ENCODE results near the gene CIDEB. TPM values are rescaled to one million over a fixed set of nuclear protein-coding genes. Genes with fewer than 3 reads are reported as not detected.

The CIDEB gene
- total RNA-seq, 1 donor from 2014 or later: 18.8 TPM

GRCh38 chr14:24271834-24272263 is 35.9 kb downstream of the CIDEB start:
- Histone ChIP-seq H3K4me3 (peak overlapping the region; percentile 95), H3K27ac (peak overlapping the region; percentile 100), H3K9me3 (no peaks in the 10 kb centered on the region), H3K4me1 (peaks cover 37% of the 10 kb centered on the region), H3K27me3 (no peaks in the 10 kb centered on the region), H3K36me3 (peaks cover 21% of the 10 kb centered on the region)
- ATAC-seq: no peak
- intact Hi-C loops (cut with DNase I): no loop called here
- no peak for TF ChIP-seq CTCF (IDR thresholded peaks at IDR 0.05)
- no peak for DNase-seq

GRCh38 chr14:24271134-24271833 is 36.5 kb downstream of the CIDEB start, which contains the start of gene RABGGTA:
Gene RABGGTA, minus strand, starts transcription at chr14:24271597. Its CDS starts 482 bp downstream, at chr14:24271115.
- peak within 1 kb of the TSS; percentile 95 for H3K4me3 ChIP-seq
- H3K27ac ChIP-seq: peak within 1 kb of the TSS; percentile 100
- intact Hi-C loops (cut with DNase I): no loop called here
- peaks cover 37% of the 10 kb centered on the region for H3K4me1 ChIP-seq
- DNase-seq (peak; percentile 96), ATAC-seq (peak; percentile 92)
- TF ChIP-seq CTCF (IDR thresholded peaks at IDR 0.05): peak; percentile 69
- H3K9me3 ChIP-seq: no peaks in the 10 kb centered on the region
- H3K36me3 ChIP-seq: peaks cover 27% of the 10 kb centered on the region
- H3K27me3 ChIP-seq: no peaks in the 10 kb centered on the region

- no peak for TF ChIP-seq CTCF (IDR thresholded peaks at IDR 0.05)
- Histone ChIP-seq H3K36me3 (peaks cover 32% of the 10 kb centered on the region), H3K4me1 (peaks cover 37% of the 10 kb centered on the region), H3K27ac (peak overlapping the region; percentile 100), H3K4me3 (peak overlapping the region; percentile 95), H3K9me3 (no peaks in the 10 kb centered on the region), H3K27me3 (no peaks in the 10 kb centered on the region)
- DNase-seq: no peak
- no peak for ATAC-seq
- intact Hi-C loops (cut with DNase I): no loop called here
Measured at GRCh38 chr14:24270537-24271133, 37.1 kb downstream of the CIDEB start.

GRCh38 chr14:24269910-24270536 is 37.8 kb downstream of the CIDEB start:
- no peak overlapping the region for H3K4me3 ChIP-seq
- ATAC-seq (no peak), DNase-seq (no peak)
- no peaks in the 10 kb centered on the region for H3K9me3 ChIP-seq
- peaks cover 38% of the 10 kb centered on the region for H3K36me3 ChIP-seq
- intact Hi-C loops (cut with DNase I): no loop called here
- TF ChIP-seq CTCF (IDR thresholded peaks at IDR 0.05): no peak
- H3K4me1 ChIP-seq: peaks cover 32% of the 10 kb centered on the region
- H3K27ac ChIP-seq: no peak overlapping the region
- H3K27me3 ChIP-seq: no peaks in the 10 kb centered on the region

GRCh38 chr14:24269368-24269767 is 38.4 kb downstream of the CIDEB start:
- intact Hi-C loops (cut with DNase I): no loop called here
- no peak overlapping the region for H3K4me3 ChIP-seq
- H3K27me3 ChIP-seq: no peaks in the 10 kb centered on the region
- ATAC-seq (no peak), DNase-seq (no peak)
- peaks cover 28% of the 10 kb centered on the region for H3K4me1 ChIP-seq
- H3K9me3 ChIP-seq: no peaks in the 10 kb centered on the region
- H3K27ac ChIP-seq: no peak overlapping the region
- TF ChIP-seq CTCF (IDR thresholded peaks at IDR 0.05): no peak
- peaks cover 40% of the 10 kb centered on the region for H3K36me3 ChIP-seq
